ENCODE results near the gene GRB2.
A peak's percentile ranks its signal among the peaks of the same experiment; 100 is the strongest.

Gene GRB2

GRCh38 chr17:75412455-75413317 lies 7.2 kb upstream of the GRB2 start:
- peak; percentile 75 for DNase-seq (ENCODE audit: low spot score)

DNA sequence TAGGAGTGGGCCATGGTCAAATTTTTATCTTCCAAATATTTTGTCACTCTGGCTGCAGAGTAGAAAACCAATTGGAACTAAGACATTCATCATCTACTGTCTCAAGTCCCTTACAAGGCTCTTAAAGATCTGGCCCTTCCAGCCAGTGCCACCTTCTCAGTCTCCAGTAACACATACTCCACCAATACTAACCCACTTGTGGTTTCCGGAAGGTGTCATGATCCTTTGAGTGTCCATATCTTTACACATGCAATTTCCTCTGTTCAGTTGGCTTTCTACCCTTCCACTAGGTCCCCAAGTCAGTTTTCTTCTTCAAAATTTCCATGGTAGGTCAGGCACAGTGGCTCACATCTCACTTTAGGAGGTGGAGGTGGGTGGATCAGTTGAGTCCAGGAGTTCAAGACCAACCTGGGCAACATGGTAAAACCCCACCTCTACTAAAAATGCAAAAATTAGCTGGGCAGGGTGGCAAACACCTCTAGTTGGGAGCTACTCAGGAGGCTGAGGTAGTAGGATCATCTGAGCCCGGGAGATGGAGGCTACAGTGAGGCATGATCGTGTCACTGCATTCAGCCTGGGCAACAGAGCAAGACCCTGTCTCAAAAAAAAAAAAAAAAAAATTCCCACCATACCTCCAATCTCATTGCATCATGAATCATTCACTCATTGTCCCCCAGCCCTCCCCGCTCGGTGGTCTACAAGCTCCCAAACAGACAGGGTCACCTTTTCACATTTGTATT lies 6.0 kb upstream of the GRB2 start:
- no peak for DNase-seq (ENCODE audit: low spot score)

DNA sequence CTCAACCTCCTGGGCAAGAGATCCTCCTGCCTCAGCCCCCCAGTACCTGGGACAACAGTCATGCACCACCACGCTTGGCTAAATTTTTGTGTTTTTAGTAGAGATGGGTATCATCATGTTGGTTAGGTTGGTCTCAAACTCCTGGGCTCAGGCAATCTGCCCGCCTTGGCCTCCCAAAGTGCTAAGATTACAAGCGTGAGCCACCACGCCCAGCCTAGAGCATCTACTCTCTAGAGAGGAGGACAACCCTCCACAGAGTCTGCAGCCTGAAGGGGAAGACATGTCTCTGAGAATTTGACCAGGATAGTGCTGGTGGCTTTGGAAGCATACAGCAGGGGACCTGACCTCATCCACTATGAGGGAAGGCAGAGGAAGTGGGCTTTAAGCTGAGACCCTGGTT lies 4.7 kb upstream of the GRB2 start:
- no peak for DNase-seq (ENCODE audit: low spot score)

GRCh38 chr17:75407655-75408352 lies 2.3 kb upstream of the GRB2 start:
- no peak for DNase-seq (ENCODE audit: low spot score)

DNA sequence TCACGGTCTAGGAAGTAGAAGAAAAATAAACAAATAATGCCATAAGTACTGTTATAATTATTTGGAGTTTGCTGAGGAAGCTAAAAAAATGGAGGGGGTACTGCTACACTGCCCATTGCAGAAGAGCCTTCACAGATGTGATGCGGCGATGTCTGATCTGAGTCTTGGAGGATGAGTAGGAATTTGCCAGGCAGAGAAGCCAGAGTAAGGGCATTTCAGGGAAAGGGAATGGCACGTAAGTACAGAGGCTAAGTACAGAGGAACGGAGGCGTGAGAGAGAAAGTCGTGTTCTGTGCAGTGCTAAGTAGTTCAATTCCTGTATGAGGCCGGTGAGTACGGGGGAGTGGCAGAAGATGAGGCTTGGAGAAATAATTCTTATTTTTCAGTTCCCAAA lies 741 bp upstream of the GRB2 start:
- DNase-seq (ENCODE audit: low spot score) = no peak

- peak; percentile 37 for DNase-seq (ENCODE audit: low spot score)
These were observed 630 bp downstream of the GRB2 start for GRCh38 chr17:75404731-75405364.

DNA sequence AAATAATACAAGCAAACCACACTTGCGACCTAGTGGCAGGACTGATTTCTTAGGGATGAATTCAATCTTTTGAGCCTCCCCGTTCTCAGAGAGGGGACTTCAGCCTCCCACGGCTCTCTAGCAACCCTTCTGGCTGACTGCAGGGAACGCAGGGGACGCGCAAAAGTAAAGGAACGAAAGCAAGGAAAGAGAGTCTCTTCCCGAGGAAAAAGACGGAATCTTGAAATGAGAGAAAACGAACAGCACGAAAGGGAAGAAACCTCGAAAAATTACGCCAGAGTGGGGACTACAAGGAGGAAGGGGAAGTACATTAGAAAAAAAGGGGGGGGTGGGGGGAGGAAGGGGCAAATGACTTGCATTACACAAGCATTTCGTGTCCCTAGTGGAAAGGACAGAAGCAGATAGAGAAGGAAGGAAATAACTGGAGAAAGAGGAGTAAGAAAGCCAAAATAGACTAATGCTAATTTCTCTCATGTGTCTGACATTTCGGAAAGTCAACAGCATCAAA lies 1.2 kb downstream of the GRB2 start:
- DNase-seq (ENCODE audit: low spot score) = peak; percentile 73

DNA sequence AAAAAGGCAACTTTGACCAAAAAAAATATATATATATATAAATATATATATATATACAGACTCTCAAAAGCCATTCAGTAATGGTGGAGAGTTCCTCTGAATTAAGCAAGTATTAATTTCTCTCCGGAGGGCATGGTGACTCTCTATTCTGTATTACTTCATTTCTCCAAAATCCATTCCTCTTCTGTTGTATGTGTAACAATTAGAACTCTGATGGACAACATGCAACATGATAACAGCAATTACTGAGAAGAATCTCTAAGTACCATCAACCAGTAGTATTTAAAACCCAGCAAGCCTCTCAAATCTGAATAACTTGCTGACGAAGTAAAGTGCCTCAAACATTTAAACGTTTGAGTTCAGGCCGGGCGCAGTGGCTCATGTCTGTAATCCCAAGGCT lies 2.3 kb downstream of the GRB2 start:
- DNase-seq (ENCODE audit: low spot score) = no peak

DNA sequence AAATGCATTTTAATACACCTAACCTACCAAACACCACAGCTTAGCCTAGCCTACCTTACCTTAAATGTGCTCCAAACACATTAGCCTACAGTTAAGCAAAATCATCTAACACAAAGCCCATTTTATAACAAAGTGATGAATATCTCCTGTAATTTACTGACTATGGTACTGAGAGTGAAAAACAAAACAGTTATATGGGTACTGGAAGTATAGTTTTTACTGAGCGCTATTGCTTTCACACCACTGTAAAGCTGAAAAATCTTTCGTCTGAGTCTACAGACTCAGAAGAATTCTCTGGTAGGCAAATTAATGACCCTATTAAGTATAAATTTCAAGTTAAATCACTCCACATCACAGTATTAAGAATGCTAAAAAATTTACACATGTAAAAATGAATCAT lies 3.5 kb downstream of the GRB2 start:
- no peak for DNase-seq (ENCODE audit: low spot score)

GRCh38 chr17:75400326-75400939 lies 5.0 kb downstream of the GRB2 start:
- no peak for DNase-seq (ENCODE audit: low spot score)

GRCh38 chr17:75398279-75398678 lies 7.2 kb downstream of the GRB2 start:
- DNase-seq (ENCODE audit: low spot score) = no peak

- no peak for DNase-seq (ENCODE audit: low spot score)
These were observed 8.3 kb downstream of the GRB2 start for GRCh38 chr17:75397217-75397616.

DNA sequence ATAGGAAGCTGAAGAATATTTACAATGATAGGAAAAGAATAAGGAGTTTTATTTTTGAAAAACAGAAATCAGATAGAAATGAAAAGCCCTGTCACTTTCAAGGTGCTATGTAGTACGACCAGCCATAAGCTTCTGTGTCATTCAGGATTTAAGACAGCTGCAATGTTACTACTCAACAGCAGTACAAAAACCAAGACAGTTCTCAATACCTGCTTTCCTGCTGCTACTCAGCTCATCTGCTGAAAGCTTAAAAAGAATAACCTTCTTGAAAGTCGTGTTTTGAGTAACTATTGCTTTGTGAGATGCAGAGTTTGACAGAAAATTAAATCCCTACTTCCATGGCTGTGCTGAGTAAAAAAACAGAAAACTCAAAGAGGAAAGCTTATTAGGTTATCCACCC lies 8.7 kb downstream of the GRB2 start:
- no peak for DNase-seq (ENCODE audit: low spot score)

- no peak for DNase-seq (ENCODE audit: low spot score)
These were observed 9.5 kb downstream of the GRB2 start for GRCh38 chr17:75396025-75396424.

DNA sequence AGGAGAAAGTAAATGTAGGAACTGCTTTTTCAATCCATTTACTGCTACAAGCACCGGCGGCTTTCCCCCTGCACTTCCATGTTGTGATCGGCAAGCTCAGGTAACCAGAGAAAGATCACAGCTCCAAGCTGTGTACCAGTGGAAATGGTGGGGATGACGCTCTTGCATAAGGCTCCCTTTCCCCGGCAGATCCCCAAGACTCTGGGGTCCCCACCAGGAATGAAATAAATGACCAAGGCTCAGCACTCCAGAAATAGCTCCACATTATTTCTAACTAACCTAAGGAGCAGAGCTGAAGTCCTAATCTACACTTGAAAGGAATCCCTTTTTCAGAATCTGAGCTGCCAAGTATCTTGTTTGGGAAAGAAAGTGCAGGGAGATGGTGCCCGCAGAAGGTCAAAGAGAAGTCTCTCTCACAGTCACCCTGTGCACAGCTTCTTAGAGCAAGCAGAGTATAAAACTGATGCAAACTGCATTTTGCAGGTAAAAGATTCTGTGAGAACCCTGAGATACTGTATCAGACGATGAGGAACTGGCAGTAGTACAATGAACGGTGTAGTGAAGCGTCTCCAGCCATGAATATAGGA lies 11.1 kb downstream of the GRB2 start:
- no peak for DNase-seq (ENCODE audit: low spot score)

GRCh38 chr17:75393523-75394331 lies 11.8 kb downstream of the GRB2 start:
- peak; percentile 77 for DNase-seq (ENCODE audit: low spot score)

DNA sequence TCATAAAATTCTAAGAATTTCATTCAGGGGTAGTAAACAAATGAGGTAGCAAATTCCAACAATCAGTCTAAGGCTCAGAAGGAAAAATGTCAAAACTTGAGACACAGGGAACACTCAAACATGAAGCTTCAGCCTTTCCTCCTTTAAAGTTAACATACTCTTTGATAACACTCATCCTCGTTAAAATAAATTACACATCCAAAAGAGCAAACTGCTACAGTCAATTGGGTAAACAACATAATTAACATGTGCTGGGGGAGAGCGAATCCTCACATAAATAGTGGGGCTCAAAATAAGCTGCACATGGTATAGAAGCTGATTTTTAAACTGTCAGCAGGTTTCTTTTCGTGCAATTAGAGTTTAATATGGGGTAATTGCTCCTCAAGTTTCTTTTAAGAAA lies 12.9 kb downstream of the GRB2 start:
- no peak for DNase-seq (ENCODE audit: low spot score)

- DNase-seq (ENCODE audit: low spot score) = no peak
These were observed 14.5 kb downstream of the GRB2 start for GRCh38 chr17:75390982-75391381.

DNA sequence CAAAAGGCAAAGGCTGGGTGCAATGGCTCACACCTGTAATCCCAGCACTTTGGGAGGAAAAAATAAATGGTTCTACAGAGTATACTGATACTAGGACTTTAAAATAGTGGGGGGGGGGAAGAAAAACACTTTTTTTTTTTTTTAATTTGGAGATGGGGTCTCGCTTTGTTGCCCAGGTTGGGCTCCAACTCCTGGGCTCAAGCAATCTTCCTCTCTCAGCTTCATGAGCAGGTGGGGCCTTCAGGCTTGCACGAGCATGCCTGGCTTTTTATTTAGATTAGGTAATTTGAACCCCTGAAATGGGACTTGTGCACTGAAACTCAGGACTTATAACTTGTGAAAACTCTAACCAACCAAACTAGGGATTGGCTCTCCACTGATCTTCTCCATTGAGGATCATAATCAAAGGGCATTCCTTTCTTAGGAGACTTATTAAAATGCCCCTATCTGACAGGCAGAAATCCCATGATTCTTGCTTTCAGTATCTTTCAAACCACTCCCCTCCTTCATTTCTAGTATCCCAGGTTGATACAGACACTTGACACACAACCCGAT lies 16.9 kb downstream of the GRB2 start:
- DNase-seq (ENCODE audit: low spot score) = no peak

GRCh38 chr17:75387771-75388170 lies 17.7 kb downstream of the GRB2 start:
- DNase-seq (ENCODE audit: low spot score) = no peak
